K562 (cell line): Measurements from ENCODE around the gene NOC4L. TPM values are rescaled to one million over a fixed set of nuclear protein-coding genes. Genes with fewer than 3 reads are reported as not detected.

Experiments used
- CBX2 ChIP-seq: fragments of 200-600 bp; sonication (generic); IDR thresholded peaks from one replicate; pipeline ENCODE4 v1.6.1; 2012; ENCODE audit warnings: mild to moderate bottlenecking, low read length, inconsistent platforms; ENCODE audit not compliant: insufficient read depth, poor library complexity, severe bottlenecking
- CC2D1A ChIP-seq: fragments of 450-650 bp; IDR thresholded peaks from 2 replicates; pipeline ENCODE4 v1.6.1; 2017; ENCODE audit warnings: mild to moderate bottlenecking
- CCAR2 ChIP-seq: fragments of 200-400 bp; formaldehyde crosslinking; IDR thresholded peaks from 2 replicates; pipeline ENCODE4 v1.6.1; 2017; ENCODE audit warnings: mild to moderate bottlenecking, low read depth, low read length
- ESRRB ChIP-seq: fragments of 250-450 bp; sonication (Bioruptor Pico); IDR thresholded peaks from 2 replicates; pipeline ENCODE4 v1.5.0; 2020; ENCODE audit warnings: mild to moderate bottlenecking, moderate library complexity, borderline replicate concordance
- HDAC1 ChIP-seq, 2 experiments: fragments of 450-650 bp; IDR thresholded peaks; 2 replicates each; pipeline ENCODE4 v1.6.1; 2016 to 2017; ENCODE audit warnings: inconsistent platforms in 1 of 2, mild to moderate bottlenecking in 1 of 2, moderate library complexity in 1 of 2
- MEIS2 ChIP-seq: fragments of 450-650 bp; IDR thresholded peaks from 2 replicates; pipeline ENCODE4 v1.6.1; 2014; ENCODE audit warnings: mild to moderate bottlenecking; ENCODE audit not compliant: partially characterized antibody
- NR2F6 ChIP-seq: fragments of 450-650 bp; formaldehyde crosslinking; IDR thresholded peaks from 2 replicates; pipeline ENCODE4 v1.4.0; 2020; ENCODE audit warnings: mild to moderate bottlenecking
- NR3C1 ChIP-seq: sonication (generic); formaldehyde crosslinking; IDR thresholded peaks from 2 replicates; pipeline ENCODE4 v1.8.1; 2022; ENCODE audit warnings: missing genetic modification reagents
- PHB ChIP-seq: fragments of 250-450 bp; sonication (Bioruptor Pico); IDR thresholded peaks from 2 replicates; pipeline ENCODE4 v1.5.0; 2021
- PRMT5 ChIP-seq: sonication (generic); formaldehyde crosslinking; IDR thresholded peaks from 2 replicates; pipeline ENCODE4 v1.5.0; 2020; ENCODE audit warnings: missing genetic modification reagents
- RBM25 ChIP-seq: fragments of 200-400 bp; formaldehyde crosslinking; IDR thresholded peaks from 2 replicates; pipeline ENCODE4 v1.6.1; 2018; ENCODE audit warnings: low read length, low read depth, moderate library complexity; ENCODE audit not compliant: severe bottlenecking
- RHOXF2B ChIP-seq: fragments of 250-450 bp; sonication (Bioruptor Pico); conservative IDR thresholded peaks from 2 replicates; pipeline ENCODE4 v1.5.1; 2021
- SMARCA5 ChIP-seq: fragments of 450-650 bp; IDR thresholded peaks from 2 replicates; pipeline ENCODE4 v1.6.1; 2016
- SRSF7 ChIP-seq: fragments of 200-400 bp; formaldehyde crosslinking; optimal IDR thresholded peaks from 2 replicates; pipeline ENCODE3; 2017; ENCODE audit warnings: mild to moderate bottlenecking, low read depth, low read length
- STAT5A ChIP-seq: IDR thresholded peaks from 2 replicates; pipeline ENCODE4 v1.6.1; 2012; ENCODE audit warnings: low read length, inconsistent platforms, borderline replicate concordance
- TARDBP ChIP-seq: fragments of 450-650 bp; IDR thresholded peaks from 2 replicates; pipeline ENCODE4 v1.6.1; 2016
- TBP ChIP-seq: optimal IDR thresholded peaks from 2 replicates; pipeline ENCODE3; 2011; ENCODE audit warnings: low read depth, low read length, improper control_type of control experiment
- ZNF184 ChIP-seq: sonication (generic); formaldehyde crosslinking; IDR thresholded peaks from 2 replicates; pipeline ENCODE4 v1.5.0; 2020; ENCODE audit warnings: missing genetic modification reagents
- ZNF766 ChIP-seq: fragments of 200-800 bp; sonication (Bioruptor generic); conservative IDR thresholded peaks from 2 replicates; pipeline ENCODE4 v1.6.1; 2016; ENCODE audit warnings: missing genetic modification characterization, missing compliant biosample characterization
- ZNF79 ChIP-seq: fragments of 250-450 bp; sonication (Bioruptor Pico); IDR thresholded peaks from 2 replicates; pipeline ENCODE4 v1.4.0; 2020; ENCODE audit warnings: low read depth, mild to moderate bottlenecking, moderate library complexity
- polyA plus RNA-seq, 8 experiments: library from polyadenylated mRNA; depleted of rRNA in 4 of 8; stranded (reverse) in 5 of 8; unstranded in 3 of 8; fragments of >200 nt; fragmentation: Nextera tagmentation in 2 of 8; fragmentation: Illumina TruSeq in 1 of 8; extraction: Ambion mirVana in 2 of 8; extraction: Trizol in 1 of 8; gene quantifications; 2 replicates each; pipeline versions ENCODE4 v1.2.1 to v1.2.3, GENCODE V29; 2011 to 2014; ENCODE audit warnings: inconsistent platforms in 1 of 8, missing spikeins in 1 of 8
- total RNA-seq, 7 experiments: library from RNA; depleted of rRNA in 6 of 7; stranded (reverse); fragments of >200 nt in 6 of 7; fragmentation: Illumina TruSeq in 2 of 7; extraction: Trizol in 2 of 7; gene quantifications; 2 replicates each; pipeline versions ENCODE4 v1.2.1 to v1.2.3, GENCODE V29; 2011 to 2021; ENCODE audit warnings: low replicate concordance in 1 of 7
- TF ChIP-seq, protein P1 (sequence below): fragments of 450-650 bp; conservative IDR thresholded peaks from 2 replicates; pipeline ENCODE4 v1.6.1; 2016; ENCODE audit warnings: missing genetic modification characterization, low read depth, mild to moderate bottlenecking, control low read depth, missing compliant biosample characterization
- TF ChIP-seq, protein P2 (sequence below): sonication (generic); formaldehyde crosslinking; IDR thresholded peaks from 2 replicates; pipeline ENCODE4 v1.8.0; 2022; ENCODE audit warnings: mild to moderate bottlenecking, low read depth, missing genetic modification reagents
- TF ChIP-seq, protein P3 (sequence below): fragments of 250-450 bp; sonication (Bioruptor Pico); IDR thresholded peaks from 2 replicates; pipeline ENCODE4 v1.8.0; 2022; ENCODE audit warnings: moderate library complexity, mild to moderate bottlenecking, inconsistent platforms
- TF ChIP-seq, protein P4 (sequence below), 2 experiments: IDR thresholded peaks; 2 replicates each; pipeline ENCODE4 v1.6.1; 2012; ENCODE audit warnings: improper control_type of control experiment in 2 of 2, low read depth in 2 of 2, low read length in 2 of 2, borderline replicate concordance in 1 of 2

The NOC4L gene
- total and polyA plus RNA-seq, 9 of the 15 experiments (the other 6 are each of a cell fraction or from before 2014, with no cell fraction given) = 1.3 to 77.0 (median 20.0) TPM

DNA sequence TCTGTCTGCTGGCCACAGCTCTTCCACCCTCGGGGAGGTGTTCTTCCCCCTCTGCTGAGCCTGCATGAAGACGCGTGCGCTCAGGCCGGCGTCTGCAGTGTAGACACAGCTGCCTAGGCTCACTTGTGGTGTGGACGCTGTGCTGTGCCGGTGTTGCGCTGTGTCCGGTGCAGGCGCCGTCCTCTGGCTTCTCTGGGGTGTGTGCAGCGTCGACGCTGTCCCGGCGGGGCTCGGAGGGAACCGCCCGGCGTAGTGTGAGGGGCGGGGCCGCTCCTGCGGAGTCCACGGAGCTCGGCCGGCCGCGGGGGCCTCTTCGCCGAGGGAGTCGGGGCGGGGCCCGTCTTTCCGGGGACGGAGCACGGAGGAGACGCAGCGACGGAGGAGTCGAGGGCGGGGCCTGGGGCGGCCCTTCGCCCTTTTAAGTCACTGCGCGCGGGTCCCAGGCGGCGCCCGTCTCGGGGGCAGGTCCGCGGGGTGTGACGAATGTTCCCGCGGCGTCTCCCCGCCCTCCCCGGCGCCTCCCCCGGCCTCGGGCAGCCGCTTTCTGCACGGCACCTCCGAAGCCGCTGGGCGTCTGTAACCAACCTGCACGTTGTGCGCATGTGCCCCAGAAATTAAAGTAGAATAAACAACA is 45.2 kb downstream of the NOC4L start (continued):
- TF ChIP-seq STAT5A (no peak), CCAR2 (no peak), ZNF79 (CRISPR knock-in tag) (no peak), ZNF766 (no peak), NR2F6 (CRISPR knock-in tag) (no peak), TARDBP (no peak), CBX2 (no peak), PRMT5 (CRISPR knock-in tag) (no peak), PHB (CRISPR knock-in tag) (no peak), ZNF184 (CRISPR knock-in tag) (no peak), SMARCA5 (no peak), CC2D1A (no peak), HDAC1 (IDR thresholded peaks at IDR 0.05) (no peak), ESRRB (CRISPR knock-in tag) (no peak), RBM25 (no peak), MEIS2 (peak; percentile 8), TBP (no peak), RHOXF2B (no peak), NR3C1 (CRISPR knock-in tag) (no peak), SRSF7 (no peak)
- TF ChIP-seq, protein P1, sequence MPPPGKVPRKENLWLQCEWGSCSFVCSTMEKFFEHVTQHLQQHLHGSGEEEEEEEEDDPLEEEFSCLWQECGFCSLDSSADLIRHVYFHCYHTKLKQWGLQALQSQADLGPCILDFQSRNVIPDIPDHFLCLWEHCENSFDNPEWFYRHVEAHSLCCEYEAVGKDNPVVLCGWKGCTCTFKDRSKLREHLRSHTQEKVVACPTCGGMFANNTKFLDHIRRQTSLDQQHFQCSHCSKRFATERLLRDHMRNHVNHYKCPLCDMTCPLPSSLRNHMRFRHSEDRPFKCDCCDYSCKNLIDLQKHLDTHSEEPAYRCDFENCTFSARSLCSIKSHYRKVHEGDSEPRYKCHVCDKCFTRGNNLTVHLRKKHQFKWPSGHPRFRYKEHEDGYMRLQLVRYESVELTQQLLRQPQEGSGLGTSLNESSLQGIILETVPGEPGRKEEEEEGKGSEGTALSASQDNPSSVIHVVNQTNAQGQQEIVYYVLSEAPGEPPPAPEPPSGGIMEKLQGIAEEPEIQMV (tag) = no peak
- TF ChIP-seq, protein P2, sequence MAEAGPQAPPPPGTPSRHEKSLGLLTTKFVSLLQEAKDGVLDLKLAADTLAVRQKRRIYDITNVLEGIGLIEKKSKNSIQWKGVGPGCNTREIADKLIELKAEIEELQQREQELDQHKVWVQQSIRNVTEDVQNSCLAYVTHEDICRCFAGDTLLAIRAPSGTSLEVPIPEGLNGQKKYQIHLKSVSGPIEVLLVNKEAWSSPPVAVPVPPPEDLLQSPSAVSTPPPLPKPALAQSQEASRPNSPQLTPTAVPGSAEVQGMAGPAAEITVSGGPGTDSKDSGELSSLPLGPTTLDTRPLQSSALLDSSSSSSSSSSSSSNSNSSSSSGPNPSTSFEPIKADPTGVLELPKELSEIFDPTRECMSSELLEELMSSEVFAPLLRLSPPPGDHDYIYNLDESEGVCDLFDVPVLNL = no peak
- TF ChIP-seq, protein P3, sequence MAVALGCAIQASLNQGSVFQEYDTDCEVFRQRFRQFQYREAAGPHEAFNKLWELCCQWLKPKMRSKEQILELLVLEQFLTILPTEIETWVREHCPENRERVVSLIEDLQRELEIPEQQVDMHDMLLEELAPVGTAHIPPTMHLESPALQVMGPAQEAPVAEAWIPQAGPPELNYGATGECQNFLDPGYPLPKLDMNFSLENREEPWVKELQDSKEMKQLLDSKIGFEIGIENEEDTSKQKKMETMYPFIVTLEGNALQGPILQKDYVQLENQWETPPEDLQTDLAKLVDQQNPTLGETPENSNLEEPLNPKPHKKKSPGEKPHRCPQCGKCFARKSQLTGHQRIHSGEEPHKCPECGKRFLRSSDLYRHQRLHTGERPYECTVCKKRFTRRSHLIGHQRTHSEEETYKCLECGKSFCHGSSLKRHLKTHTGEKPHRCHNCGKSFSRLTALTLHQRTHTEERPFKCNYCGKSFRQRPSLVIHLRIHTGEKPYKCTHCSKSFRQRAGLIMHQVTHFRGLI = no peak
- TF ChIP-seq, protein P4, sequence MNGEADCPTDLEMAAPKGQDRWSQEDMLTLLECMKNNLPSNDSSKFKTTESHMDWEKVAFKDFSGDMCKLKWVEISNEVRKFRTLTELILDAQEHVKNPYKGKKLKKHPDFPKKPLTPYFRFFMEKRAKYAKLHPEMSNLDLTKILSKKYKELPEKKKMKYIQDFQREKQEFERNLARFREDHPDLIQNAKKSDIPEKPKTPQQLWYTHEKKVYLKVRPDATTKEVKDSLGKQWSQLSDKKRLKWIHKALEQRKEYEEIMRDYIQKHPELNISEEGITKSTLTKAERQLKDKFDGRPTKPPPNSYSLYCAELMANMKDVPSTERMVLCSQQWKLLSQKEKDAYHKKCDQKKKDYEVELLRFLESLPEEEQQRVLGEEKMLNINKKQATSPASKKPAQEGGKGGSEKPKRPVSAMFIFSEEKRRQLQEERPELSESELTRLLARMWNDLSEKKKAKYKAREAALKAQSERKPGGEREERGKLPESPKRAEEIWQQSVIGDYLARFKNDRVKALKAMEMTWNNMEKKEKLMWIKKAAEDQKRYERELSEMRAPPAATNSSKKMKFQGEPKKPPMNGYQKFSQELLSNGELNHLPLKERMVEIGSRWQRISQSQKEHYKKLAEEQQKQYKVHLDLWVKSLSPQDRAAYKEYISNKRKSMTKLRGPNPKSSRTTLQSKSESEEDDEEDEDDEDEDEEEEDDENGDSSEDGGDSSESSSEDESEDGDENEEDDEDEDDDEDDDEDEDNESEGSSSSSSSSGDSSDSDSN (IDR thresholded peaks at IDR 0.05; ENCODE audit: borderline replicate concordance in 1 of 2, low read depth in 2 of 2, low read length in 2 of 2) = 0 out of 4 replicates have a peak, but pooled peaks have one; percentile 33 to 61
